H9 (cell line): ENCODE measurements around the gene WIF1. TPM values are rescaled to one million over a fixed set of nuclear protein-coding genes. Genes with fewer than 3 reads are reported as not detected.

Experiments used
- DNase-seq: peaks from one replicate; pipeline ENCODE4 v3.0.0-alpha.2; 2017
- H2AFZ ChIP-seq: one replicate; pipeline ENCODE4 v1.6.1; 2013; ENCODE audit warnings: mild to moderate bottlenecking, low read length, control low read depth, moderate library complexity
- H2AK5ac ChIP-seq: 2 replicates; pipeline ENCODE4 v1.6.1; 2013; ENCODE audit warnings: low read length, control low read depth, mixed read lengths; ENCODE audit not compliant: insufficient read length
- H2BK120ac ChIP-seq: one replicate; pipeline ENCODE4 v1.6.1; 2013; ENCODE audit warnings: low read depth, mild to moderate bottlenecking, low read length, control low read depth, inconsistent platforms; ENCODE audit not compliant: poor library complexity, severe bottlenecking
- H2BK12ac ChIP-seq: 2 replicates; pipeline ENCODE4 v1.6.1; 2013; ENCODE audit warnings: low read length, control low read depth, mixed read lengths, low read depth; ENCODE audit not compliant: insufficient read length
- H2BK15ac ChIP-seq: 2 replicates; pipeline ENCODE4 v1.6.1; 2013; ENCODE audit warnings: low read depth, low read length, control low read depth
- H2BK20ac ChIP-seq: one replicate; pipeline ENCODE4 v1.6.1; 2013; ENCODE audit warnings: low read depth, mild to moderate bottlenecking, low read length, control low read depth, inconsistent platforms; ENCODE audit not compliant: poor library complexity, severe bottlenecking
- H2BK5ac ChIP-seq: 2 replicates; pipeline ENCODE4 v1.6.1; 2013; ENCODE audit warnings: low read length, control low read depth, mixed read lengths; ENCODE audit not compliant: insufficient read length
- H3K14ac ChIP-seq: 2 replicates; pipeline ENCODE4 v1.6.1; 2013; ENCODE audit warnings: low read length, control low read depth; ENCODE audit not compliant: insufficient read depth
- H3K18ac ChIP-seq: 2 replicates; pipeline ENCODE4 v1.6.1; 2013; ENCODE audit warnings: low read depth, mild to moderate bottlenecking, mixed read lengths, low read length, control low read depth; ENCODE audit not compliant: insufficient read length
- H3K23ac ChIP-seq: 2 replicates; pipeline ENCODE4 v1.6.1; 2013; ENCODE audit warnings: low read length, control low read depth, mixed read lengths, low read depth; ENCODE audit not compliant: insufficient read length
- H3K23me2 ChIP-seq: 2 replicates; pipeline ENCODE4 v1.6.1; 2013; ENCODE audit warnings: low read depth, mild to moderate bottlenecking, mixed read lengths, low read length, control low read depth; ENCODE audit not compliant: insufficient read length, poor library complexity, severe bottlenecking
- H3K27ac ChIP-seq: 2 replicates; pipeline ENCODE4 v1.5.1; 2013; ENCODE audit warnings: low read length, control low read depth, mixed read lengths, low read depth; ENCODE audit not compliant: insufficient read length
- H3K27me3 ChIP-seq: 2 replicates; pipeline ENCODE4 v1.6.1; 2013; ENCODE audit warnings: low read length, control low read depth, inconsistent platforms; ENCODE audit not compliant: insufficient read depth
- H3K4ac ChIP-seq: 2 replicates; pipeline ENCODE4 v1.6.1; 2013; ENCODE audit warnings: low read depth, mild to moderate bottlenecking, control low read depth, inconsistent platforms, low read length, moderate library complexity
- H3K4me1 ChIP-seq: 2 replicates; pipeline ENCODE4 v1.6.1; 2013; ENCODE audit warnings: low read length, control low read depth, inconsistent platforms; ENCODE audit not compliant: insufficient read depth
- H3K4me2 ChIP-seq: 2 replicates; pipeline ENCODE4 v1.6.1; 2013; ENCODE audit warnings: low read length, control low read depth, mixed read lengths; ENCODE audit not compliant: insufficient read length, insufficient read depth
- H3K56ac ChIP-seq: 2 replicates; pipeline ENCODE4 v1.6.1; 2013; ENCODE audit warnings: low read depth, mild to moderate bottlenecking, mixed read lengths, low read length, control low read depth; ENCODE audit not compliant: insufficient read length
- H3K79me1 ChIP-seq: 2 replicates; pipeline ENCODE4 v1.6.1; 2013; ENCODE audit warnings: low read depth, mild to moderate bottlenecking, moderate library complexity, low read length, control low read depth, inconsistent platforms; ENCODE audit not compliant: insufficient read depth, poor library complexity, severe bottlenecking
- H3K79me2 ChIP-seq: 2 replicates; pipeline ENCODE4 v1.6.1; 2013; ENCODE audit warnings: low read length, control low read depth, inconsistent platforms; ENCODE audit not compliant: insufficient read depth
- H3K9ac ChIP-seq: 2 replicates; pipeline ENCODE4 v1.6.1; 2013; ENCODE audit warnings: low read length, control low read depth, mixed read lengths; ENCODE audit not compliant: insufficient read length; ENCODE audit errors: extremely low read depth
- H3K9me3 ChIP-seq: one replicate; pipeline ENCODE4 v1.6.1; 2013; ENCODE audit warnings: low read depth, low read length, inconsistent platforms; ENCODE audit not compliant: control insufficient read depth
- H3T11ph ChIP-seq: one replicate; pipeline ENCODE4 v1.6.1; 2013; ENCODE audit warnings: mild to moderate bottlenecking, low read length, control low read depth, inconsistent platforms
- H4K20me1 ChIP-seq: one replicate; pipeline ENCODE4 v1.6.1; 2013; ENCODE audit not compliant: control insufficient read depth, insufficient read length, insufficient read depth
- H4K5ac ChIP-seq: 2 replicates; pipeline ENCODE4 v1.6.1; 2013; ENCODE audit warnings: low read depth, mild to moderate bottlenecking, mixed read lengths, low read length, control low read depth; ENCODE audit not compliant: insufficient read length
- H4K8ac ChIP-seq: replicated peaks from 2 replicates; pipeline ENCODE4 v1.6.1; 2013; ENCODE audit warnings: low read length, control low read depth, mixed read lengths, low read depth; ENCODE audit not compliant: insufficient read length
- H4K91ac ChIP-seq: 2 replicates; pipeline ENCODE4 v1.6.1; 2013; ENCODE audit warnings: low read depth, mild to moderate bottlenecking, moderate library complexity, mixed read lengths, low read length, control low read depth; ENCODE audit not compliant: insufficient read length
- H3K27ac Mint-ChIP-seq, 3 experiments: 2 replicates in 2 of 3; 3 replicates in 1 of 3; pipeline ENCODE4 v1.8.0; 2020 to 2021; ENCODE audit warnings: mixed read lengths in 3 of 3, mild to moderate bottlenecking in 1 of 3, moderate library complexity in 1 of 3
- H3K27me3 Mint-ChIP-seq: 2 replicates; pipeline ENCODE4 v1.8.0; 2021; ENCODE audit warnings: low read depth, mild to moderate bottlenecking, moderate library complexity, mixed read lengths
- H3K36me3 Mint-ChIP-seq, 3 experiments: 2 replicates in 2 of 3; 3 replicates in 1 of 3; pipeline ENCODE4 v1.8.0; 2020 to 2021; ENCODE audit warnings: low read depth in 3 of 3, mixed read lengths in 3 of 3; ENCODE audit not compliant: insufficient read depth in 1 of 3
- H3K4me1 Mint-ChIP-seq, 2 experiments: 2 replicates each; pipeline ENCODE4 v1.8.0; 2020; ENCODE audit warnings: mixed read lengths in 2 of 2
- H3K4me3 Mint-ChIP-seq, 2 experiments: 2 replicates in 1 of 2; 3 replicates in 1 of 2; pipeline ENCODE4 v1.8.0; 2020 to 2021; ENCODE audit warnings: mild to moderate bottlenecking in 2 of 2, mixed read lengths in 2 of 2, moderate library complexity in 1 of 2
- H3K9me3 Mint-ChIP-seq, 2 experiments: 2 replicates in 1 of 2; 3 replicates in 1 of 2; pipeline ENCODE4 v1.8.0; 2020; ENCODE audit warnings: mild to moderate bottlenecking in 2 of 2, mixed read lengths in 2 of 2, moderate library complexity in 1 of 2
- CTCF ChIP-seq: fragments of 200-600 bp; sonication (generic); conservative IDR thresholded peaks from 3 replicates; pipeline ENCODE4 v1.8.0; 2021; ENCODE audit warnings: antibody characterized with exemption, mild to moderate bottlenecking
- WGBS: extraction: QIAGEN DNeasy Blood & Tissue Kit; methylation state at CpG from one replicate; pipeline ENCODE4 v1.1.7; 2013; ENCODE audit warnings: missing lambda C conversion rate, low lambda C conversion rate, mixed read lengths; ENCODE audit not compliant: insufficient read length; ENCODE audit errors: extremely low coverage; 5-methylcytosine and 5-hydroxymethylcytosine counted together
- total RNA-seq: library from RNA; stranded (reverse); gene quantifications from 2 replicates; pipeline ENCODE4 v1.2.1, GENCODE V29; 2021

Gene WIF1
- total RNA-seq, 1 experiment from 2014 or later = 0.98 TPM

GRCh38 chr12:65019696-65020234 lies 101.3 kb downstream of the WIF1 start:
- Histone ChIP-seq H3K18ac (no peak overlapping the region), H3K23ac (no peak overlapping the region), H2BK120ac (no peak overlapping the region), H3K14ac (no peak overlapping the region), H4K20me1 (no peaks in the 10 kb centered on the region), H3K4me2 (no peak overlapping the region), H2BK12ac (no peak overlapping the region), H3K79me1 (no peaks in the 10 kb centered on the region), H2AK5ac (no peak overlapping the region), H4K8ac (no peak overlapping the region), H3T11ph (no peak overlapping the region), H3K9ac (no peak overlapping the region), H3K56ac (no peak overlapping the region), H2AFZ (no peak overlapping the region), H2BK5ac (no peak overlapping the region), H3K4me1 (peaks cover 2% of the 10 kb centered on the region; the same call in 1 of the 2 replicates), H2BK20ac (no peak overlapping the region), H4K5ac (no peak overlapping the region), H4K91ac (no peak overlapping the region), H3K27me3 (no peaks in the 10 kb centered on the region), H2BK15ac (no peak overlapping the region), H3K4ac (no peak overlapping the region), H3K27ac (no peak overlapping the region), H3K79me2 (no peaks in the 10 kb centered on the region), H3K9me3 (no peaks in the 10 kb centered on the region), H3K23me2 (no peaks in the 10 kb centered on the region)
- Mint-ChIP-seq H3K27ac (no peak overlapping the region), H3K9me3 (0 out of 5 replicates have a peak, but pooled peaks cover 0 to 2% of the 10 kb centered on the region in 2 experiments), H3K4me3 (no peak overlapping the region), H3K36me3 (peaks cover 0 to 2% (median 0%) of the 10 kb centered on the region in 3 experiments; a peak in 2 of 7 replicates), H3K27me3 (peaks cover 2% of the 10 kb centered on the region; the same call in 1 of the 2 replicates), H3K4me1 (peaks cover 17 to 26% of the 10 kb centered on the region in 2 experiments)
- WGBS = no CpG with 5 or more reads among the region's 4 CpGs
- DNase-seq = no peak
- no peak for TF ChIP-seq CTCF
